Spleen (tissue), 7 donors: ENCODE data around the gene CNIH3.
A peak's percentile ranks its signal among the peaks of the same experiment; 100 is the strongest.

Experiments
- POLR2A ChIP-seq, 3 donors: fragments of 450-650 bp; IDR thresholded peaks; one replicate each; pipeline ENCODE4 v1.5.1; 2017; ENCODE audit warnings: antibody characterized with exemption in 3 of 3, mild to moderate bottlenecking in 1 of 3
- POLR2AphosphoS5 ChIP-seq, 3 donors: sonication (generic); formaldehyde crosslinking; IDR thresholded peaks; one replicate each; pipeline ENCODE4 v1.5.1; 2017; ENCODE audit warnings: antibody characterized with exemption in 3 of 3
- TF ChIP-seq, protein P1 (sequence below), 11 experiments: fragments of 200-600 bp in 7 of 11; fragments of 450-650 bp in 4 of 11; sonication (generic) in 4 of 11; IDR thresholded peaks in 8 of 11; conservative IDR thresholded peaks in 3 of 11; 1 replicate in 7 of 11; 2 replicates in 4 of 11; pipeline versions ENCODE4 v1.4.0 to v1.8.0; 2016 to 2021; ENCODE audit warnings: antibody characterized with exemption in 11 of 11, inconsistent platforms in 4 of 11, mild to moderate bottlenecking in 1 of 11
- donor health status: DM: no; HTN: no; CAD: no; lungs with moderate emphysema.
- donor health status: DM: no; HTN: no; CAD: no.
- donor health status: DM: no; HTN: no; CAD: no.

GRCh38 chr1:224736619-224737352, 120.7 kb downstream of the CNIH3 start:
- TF ChIP-seq POLR2A (IDR thresholded peaks at IDR 0.05) (no peak), POLR2AphosphoS5 (IDR thresholded peaks at IDR 0.05) (peak in 1 of 3 donors; percentile 15)
- TF ChIP-seq, protein P1, sequence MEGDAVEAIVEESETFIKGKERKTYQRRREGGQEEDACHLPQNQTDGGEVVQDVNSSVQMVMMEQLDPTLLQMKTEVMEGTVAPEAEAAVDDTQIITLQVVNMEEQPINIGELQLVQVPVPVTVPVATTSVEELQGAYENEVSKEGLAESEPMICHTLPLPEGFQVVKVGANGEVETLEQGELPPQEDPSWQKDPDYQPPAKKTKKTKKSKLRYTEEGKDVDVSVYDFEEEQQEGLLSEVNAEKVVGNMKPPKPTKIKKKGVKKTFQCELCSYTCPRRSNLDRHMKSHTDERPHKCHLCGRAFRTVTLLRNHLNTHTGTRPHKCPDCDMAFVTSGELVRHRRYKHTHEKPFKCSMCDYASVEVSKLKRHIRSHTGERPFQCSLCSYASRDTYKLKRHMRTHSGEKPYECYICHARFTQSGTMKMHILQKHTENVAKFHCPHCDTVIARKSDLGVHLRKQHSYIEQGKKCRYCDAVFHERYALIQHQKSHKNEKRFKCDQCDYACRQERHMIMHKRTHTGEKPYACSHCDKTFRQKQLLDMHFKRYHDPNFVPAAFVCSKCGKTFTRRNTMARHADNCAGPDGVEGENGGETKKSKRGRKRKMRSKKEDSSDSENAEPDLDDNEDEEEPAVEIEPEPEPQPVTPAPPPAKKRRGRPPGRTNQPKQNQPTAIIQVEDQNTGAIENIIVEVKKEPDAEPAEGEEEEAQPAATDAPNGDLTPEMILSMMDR (IDR thresholded peaks at IDR 0.05 in 8 of 11, conservative IDR thresholded peaks at IDR 0.05 in 3 of 11) = no peak
